K562 (cell line): Measurements from ENCODE around the gene IPCEF1. TPM values are rescaled to one million over a fixed set of nuclear protein-coding genes. Genes with fewer than 3 reads are reported as not detected.

Experiments
- ATAC-seq: fragments of 200-7000 bp; cut with Tn5 transposase; 3 replicates; pipeline ENCODE4 v1.9.1; 2020; ENCODE audit warnings: moderate library complexity
- BruUV-seq: library from RNA; stranded (reverse); fragments of 400-500 nt; replicated peaks from 2 replicates; lab custom pipeline; 2021; lab: Mats Ljungman, UMichigan
- CTCF ChIA-PET: fragments of 300-600 bp; formaldehyde crosslinking; extraction: SDS; loops from one replicate; lab custom pipeline; 2021; ENCODE audit warnings: low intra/inter-chr PET ratio; lab: Yijun Ruan, JAX
- POLR2A ChIA-PET: fragments of 300-600, 350-650 bp; sonication (Branson Sonifier 250); formaldehyde crosslinking; extraction: SDS; loops from one replicate; lab custom pipeline; 2021; ENCODE audit warnings: antibody characterized with exemption, inconsistent platforms; lab: Yijun Ruan, JAX
- DNase-seq, 4 experiments: peaks; one replicate each; pipeline versions ENCODE4 v3.0.0 to v3.0.0-alpha.2; 2011 to 2018; ENCODE audit warnings: low spot score in 3 of 4, mixed read lengths in 3 of 4; ENCODE audit errors: extremely low read depth in 1 of 4
- FAIRE-seq: peaks from 2 replicates; lab custom pipeline; 2011; peaks lifted over from hg19 to GRCh38; lab: Jason Lieb, UNC
- H2AFZ ChIP-seq: 2 replicates; pipeline ENCODE4 v1.6.0; 2011; ENCODE audit warnings: low read depth, low read length, control low read depth, inconsistent platforms
- H3K27ac ChIP-seq: fragments of 200-600 bp; 3 replicates; pipeline ENCODE4 v1.8.0; 2011; ENCODE audit warnings: low read depth, mild to moderate bottlenecking, control low read depth, inconsistent platforms, low read length, moderate library complexity, mixed read lengths; ENCODE audit errors: extremely low read depth
- H3K27me3 ChIP-seq, 2 experiments: fragments of 300-600 bp in 1 of 2; 2 replicates in 1 of 2; 3 replicates in 1 of 2; pipeline versions ENCODE4 v1.6.0 to v1.8.0; 2011; ENCODE audit warnings: inconsistent platforms in 2 of 2, low read length in 2 of 2, mild to moderate bottlenecking in 1 of 2, mixed read lengths in 1 of 2, moderate library complexity in 1 of 2; ENCODE audit not compliant: control insufficient read depth in 2 of 2, insufficient read depth in 2 of 2
- H3K36me3 ChIP-seq: fragments of 300-600 bp; 3 replicates; pipeline ENCODE4 v1.8.0; 2011; ENCODE audit warnings: mild to moderate bottlenecking, low read length, inconsistent platforms; ENCODE audit not compliant: control insufficient read depth, insufficient read depth
- H3K4me1 ChIP-seq, 2 experiments: fragments of 200-600 bp in 1 of 2; replicated peaks in 1 of 2; 2 replicates in 1 of 2; 3 replicates in 1 of 2; pipeline versions ENCODE4 v1.5.1 to v1.8.0; 2011; ENCODE audit warnings: inconsistent platforms in 2 of 2, low read length in 2 of 2, mild to moderate bottlenecking in 1 of 2, mixed read lengths in 1 of 2, moderate library complexity in 1 of 2; ENCODE audit not compliant: control insufficient read depth in 2 of 2, insufficient read depth in 2 of 2
- H3K4me2 ChIP-seq: 2 replicates; pipeline ENCODE4 v1.6.1; 2011; ENCODE audit warnings: low read length, control low read depth, inconsistent platforms, mixed read lengths; ENCODE audit not compliant: insufficient read depth
- H3K4me3 ChIP-seq: fragments of 200-600 bp; sonication (generic), shearing (Covaris generic); 2 replicates; pipeline ENCODE4 v1.5.1; 2016; ENCODE audit warnings: control low read depth, inconsistent platforms
- H3K79me2 ChIP-seq: fragments of 200-600 bp; 3 replicates; pipeline ENCODE4 v1.8.0; 2011; ENCODE audit warnings: low read length, inconsistent platforms; ENCODE audit not compliant: control insufficient read depth, insufficient read depth
- H3K9ac ChIP-seq, 2 experiments: 2 replicates each; pipeline versions ENCODE4 v1.6.0 to v1.6.1; 2011; ENCODE audit warnings: low read depth in 2 of 2, low read length in 2 of 2, control low read depth in 1 of 2, inconsistent platforms in 1 of 2, mild to moderate bottlenecking in 1 of 2, mixed read lengths in 1 of 2; ENCODE audit not compliant: insufficient read depth in 1 of 2
- H3K9me1 ChIP-seq: one replicate; pipeline ENCODE4 v1.6.0; 2011; ENCODE audit warnings: inconsistent platforms, mild to moderate bottlenecking, low read length, moderate library complexity; ENCODE audit not compliant: control insufficient read depth, insufficient read depth
- H3K9me3 ChIP-seq: replicated peaks from 2 replicates; pipeline ENCODE4 v1.5.1; 2011; ENCODE audit warnings: low read depth, low read length, inconsistent platforms; ENCODE audit not compliant: control insufficient read depth, insufficient read depth
- H4K20me1 ChIP-seq: replicated peaks from 2 replicates; pipeline ENCODE4 v1.6.1; 2011; ENCODE audit warnings: low read length, inconsistent platforms, mixed read lengths; ENCODE audit not compliant: control insufficient read depth, insufficient read depth
- ARID1B ChIP-seq: fragments of 450-650 bp; IDR thresholded peaks from 2 replicates; pipeline ENCODE4 v1.6.1; 2016; ENCODE audit warnings: antibody characterized with exemption, mild to moderate bottlenecking, inconsistent platforms
- CTCFL ChIP-seq: IDR thresholded peaks from 2 replicates; pipeline ENCODE4 v1.6.1; 2011; ENCODE audit warnings: borderline replicate concordance, low read depth, mild to moderate bottlenecking, moderate library complexity, low read length; ENCODE audit not compliant: insufficient read depth, poor library complexity, severe bottlenecking
- GATAD2B ChIP-seq: fragments of 450-650 bp; IDR thresholded peaks from 2 replicates; pipeline ENCODE4 v1.6.1; 2017; ENCODE audit warnings: mild to moderate bottlenecking, borderline replicate concordance
- MEF2A ChIP-seq: IDR thresholded peaks from 2 replicates; pipeline ENCODE4 v1.6.1; 2011; ENCODE audit warnings: low read depth, mild to moderate bottlenecking, low read length, moderate library complexity; ENCODE audit not compliant: control insufficient read depth
- RAD51 ChIP-seq: fragments of 450-650 bp; IDR thresholded peaks from 2 replicates; pipeline ENCODE4 v1.7.1; 2016; ENCODE audit warnings: low read depth, mild to moderate bottlenecking, borderline replicate concordance
- RNF2 ChIP-seq: sonication (generic); IDR thresholded peaks from 2 replicates; pipeline ENCODE4 v1.6.1; 2016
- SMARCC2 ChIP-seq: fragments of 450-650 bp; IDR thresholded peaks from 2 replicates; pipeline ENCODE4 v1.6.1; 2017; ENCODE audit warnings: antibody characterized with exemption, moderate library complexity, mild to moderate bottlenecking, low read depth
- SNIP1 ChIP-seq: fragments of 450-650 bp; IDR thresholded peaks from 2 replicates; pipeline ENCODE4 v1.7.1; 2017; ENCODE audit warnings: low read depth, mild to moderate bottlenecking
- TFAP4 ChIP-seq: sonication (generic); formaldehyde crosslinking; IDR thresholded peaks from 2 replicates; pipeline ENCODE4 v1.8.0; 2022; ENCODE audit warnings: missing genetic modification reagents, mild to moderate bottlenecking, moderate library complexity, borderline replicate concordance
- ZNF239 ChIP-seq: fragments of 250-450 bp; sonication (Bioruptor Pico); IDR thresholded peaks from 2 replicates; pipeline ENCODE4 v1.4.0; 2020; ENCODE audit warnings: mild to moderate bottlenecking
- ZNF24 ChIP-seq: fragments of 450-650 bp; IDR thresholded peaks from 2 replicates; pipeline ENCODE4 v1.6.1; 2016
- ZNF408 ChIP-seq: fragments of 250-450 bp; sonication (Bioruptor Pico); IDR thresholded peaks from 2 replicates; pipeline ENCODE4 v1.4.0; 2020; ENCODE audit warnings: low read depth, mild to moderate bottlenecking, moderate library complexity
- ZNF431 ChIP-seq: sonication (generic); formaldehyde crosslinking; IDR thresholded peaks from 2 replicates; pipeline ENCODE4 v1.8.0; 2022; ENCODE audit warnings: mild to moderate bottlenecking, missing genetic modification reagents
- ZNF512 ChIP-seq: IDR thresholded peaks from 2 replicates; pipeline ENCODE4 v1.6.1; 2016; ENCODE audit warnings: missing genetic modification characterization, missing compliant biosample characterization
- ZNF764 ChIP-seq: fragments of 250-450 bp; sonication (Bioruptor Pico); IDR thresholded peaks from 2 replicates; pipeline ENCODE4 v1.4.0; 2020; ENCODE audit warnings: low read depth, mild to moderate bottlenecking, moderate library complexity
- ZSCAN32 ChIP-seq: fragments of 450-650 bp; formaldehyde crosslinking; IDR thresholded peaks from 2 replicates; pipeline ENCODE4 v1.4.0; 2020; ENCODE audit warnings: mild to moderate bottlenecking, moderate library complexity
- WGBS: fragments of 100-300 bp; shearing (Covaris generic); methylation state at CpG from one replicate; pipeline ENCODE4 v1.1.6; 2016; ENCODE audit warnings: low coverage, mixed read lengths; ENCODE audit not compliant: insufficient coverage; ENCODE audit errors: missing lambda C conversion rate; 5-methylcytosine and 5-hydroxymethylcytosine counted together
- in situ Hi-C: fragments of 300-500 bp; cut with MboI; formaldehyde crosslinking; loops from 4 replicates; pipeline ENCODE4 v1.15.0; 2018; ENCODE audit warnings: inconsistent platforms, mixed read lengths
- intact Hi-C: fragments of 100-400 bp; cut with micrococcal nuclease; formaldehyde crosslinking; loops from 2 replicates; pipeline ENCODE4 v1.14.2; 2022
- polyA plus RNA-seq, 8 experiments: library from polyadenylated mRNA; depleted of rRNA in 4 of 8; stranded (reverse) in 5 of 8; unstranded in 3 of 8; fragments of >200 nt; fragmentation: Nextera tagmentation in 2 of 8; fragmentation: Illumina TruSeq in 1 of 8; extraction: Ambion mirVana in 2 of 8; extraction: Trizol in 1 of 8; gene quantifications; 2 replicates each; pipeline versions ENCODE4 v1.2.1 to v1.2.3, GENCODE V29; 2011 to 2014; ENCODE audit warnings: inconsistent platforms in 1 of 8, missing spikeins in 1 of 8
- total RNA-seq, 7 experiments: library from RNA; depleted of rRNA in 6 of 7; stranded (reverse); fragments of >200 nt in 6 of 7; fragmentation: Illumina TruSeq in 2 of 7; extraction: Trizol in 2 of 7; gene quantifications; 2 replicates each; pipeline versions ENCODE4 v1.2.1 to v1.2.3, GENCODE V29; 2011 to 2021; ENCODE audit warnings: low replicate concordance in 1 of 7
- TF ChIP-seq, protein P1 (sequence below): fragments of 250-450 bp; sonication (Bioruptor Pico); IDR thresholded peaks from 2 replicates; pipeline ENCODE4 v1.4.0; 2020; ENCODE audit warnings: mild to moderate bottlenecking, moderate library complexity

Gene IPCEF1
- total and polyA plus RNA-seq, 9 of the 15 experiments (the other 6 are each of a cell fraction or from before 2014, with no cell fraction given): 0.14 to 0.18 TPM; not detected in 7

- TF ChIP-seq CTCFL (no peak), SNIP1 (no peak), MEF2A (no peak), TFAP4 (CRISPR knock-in tag) (no peak)
These were observed 202.1 kb downstream of the IPCEF1 start (continued) for GRCh38 chr6:154154389-154154967.

DNA sequence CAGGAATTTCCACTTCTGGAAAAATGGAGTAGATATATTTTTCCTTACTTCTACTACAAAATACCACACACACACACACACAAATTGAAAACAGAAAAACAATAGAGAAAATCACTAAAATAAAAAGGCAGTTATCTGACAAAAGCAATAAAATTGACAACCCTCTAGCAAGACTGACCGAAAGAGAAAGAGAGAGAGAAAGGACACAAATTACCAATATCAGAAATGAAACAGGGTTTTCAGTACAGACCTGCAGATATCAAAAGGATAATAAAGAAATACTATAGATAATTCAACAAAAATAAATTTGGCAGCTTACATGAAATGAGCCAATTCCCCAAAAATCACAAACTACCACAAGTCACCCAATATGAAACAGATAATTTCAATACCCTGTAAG is 212.8 kb downstream of the IPCEF1 start:
- ChIA-PET POLR2A (no interaction called here), CTCF (no interaction called here)
- intact Hi-C loops: no loop called here
- H3K4me1 ChIP-seq: no peaks in the 10 kb centered on the region
- no peak overlapping the region for H3K9ac ChIP-seq
- FAIRE-seq (peak; percentile 52), ATAC-seq (no peak), DNase-seq (no peak)
- no peak overlapping the region for H3K4me3 ChIP-seq
- in situ Hi-C loops: no loop called here
- H2AFZ ChIP-seq: no peak overlapping the region
- no peak overlapping the region for H3K4me2 ChIP-seq
- H3K79me2 ChIP-seq: no peaks in the 10 kb centered on the region
- 0 out of 5 replicates have a peak, but pooled peaks cover 0 to 4% of the 10 kb centered on the region in 2 experiments for H3K27me3 ChIP-seq
- H3K9me3 ChIP-seq: no peaks in the 10 kb centered on the region
- BruUV-seq: no TSS peak
- no peaks in the 10 kb centered on the region for H4K20me1 ChIP-seq
- WGBS: 0% methylated on average over 1 of the region's 1 CpG
- no peaks in the 10 kb centered on the region for H3K9me1 ChIP-seq
- H3K27ac ChIP-seq: no peak overlapping the region
- no peaks in the 10 kb centered on the region for H3K36me3 ChIP-seq
- TF ChIP-seq ZNF512 (tag) (no peak), ZNF431 (CRISPR knock-in tag) (no peak), ZNF764 (CRISPR knock-in tag) (no peak), SMARCC2 (no peak), ZNF408 (no peak), ZSCAN32 (CRISPR knock-in tag) (no peak), ZNF239 (no peak), GATAD2B (no peak), RAD51 (no peak), RNF2 (no peak), ARID1B (no peak), ZNF24 (no peak)
- TF ChIP-seq, protein P1, sequence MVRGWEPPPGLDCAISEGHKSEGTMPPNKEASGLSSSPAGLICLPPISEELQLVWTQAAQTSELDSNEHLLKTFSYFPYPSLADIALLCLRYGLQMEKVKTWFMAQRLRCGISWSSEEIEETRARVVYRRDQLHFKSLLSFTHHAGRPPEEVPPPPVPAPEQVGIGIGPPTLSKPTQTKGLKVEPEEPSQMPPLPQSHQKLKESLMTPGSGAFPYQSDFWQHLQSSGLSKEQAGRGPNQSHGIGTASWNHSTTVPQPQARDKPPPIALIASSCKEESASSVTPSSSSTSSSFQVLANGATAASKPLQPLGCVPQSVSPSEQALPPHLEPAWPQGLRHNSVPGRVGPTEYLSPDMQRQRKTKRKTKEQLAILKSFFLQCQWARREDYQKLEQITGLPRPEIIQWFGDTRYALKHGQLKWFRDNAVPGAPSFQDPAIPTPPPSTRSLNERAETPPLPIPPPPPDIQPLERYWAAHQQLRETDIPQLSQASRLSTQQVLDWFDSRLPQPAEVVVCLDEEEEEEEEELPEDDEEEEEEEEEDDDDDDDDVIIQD (CRISPR knock-in tag): no peak
